Mucosa of descending colon (tissue), 3 donors: ENCODE measurements around the gene AUP1. TPM values are rescaled to one million over a fixed set of nuclear protein-coding genes. Genes with fewer than 3 reads are reported as not detected.
A peak's percentile ranks its signal among the peaks of the same experiment; 100 is the strongest.

Experiments used
- ATAC-seq: fragments of 200-7000 bp; cut with Tn5 transposase; one replicate; pipeline ENCODE4 v1.9.1; 2020; ENCODE audit warnings: mild to moderate bottlenecking, moderate library complexity
- DNase-seq, 3 donors: peaks; one replicate each; pipeline ENCODE4 v3.0.0-alpha.2; 2020
- H3K36me3 ChIP-seq: fragments of 200-600 bp; one replicate; pipeline ENCODE4 v1.8.0; 2021; ENCODE audit warnings: low read depth, mild to moderate bottlenecking
- H3K4me1 ChIP-seq: fragments of 200-600 bp; one replicate; pipeline ENCODE4 v1.8.0; 2021; ENCODE audit warnings: low read depth, mild to moderate bottlenecking
- H3K4me3 ChIP-seq: fragments of 200-600 bp; one replicate; pipeline ENCODE4 v1.8.0; 2021; ENCODE audit warnings: mild to moderate bottlenecking
- H3K9me3 ChIP-seq: fragments of 200-600 bp; one replicate; pipeline ENCODE4 v1.8.0; 2021; ENCODE audit warnings: mild to moderate bottlenecking
- intact Hi-C, 2 donors: fragments of 100-400 bp; cut with DNase I in 1 of 2; cut with micrococcal nuclease in 1 of 2; formaldehyde crosslinking; loops; one replicate each; pipeline versions ENCODE4 v1.11.0 to v1.11.1; 2022; cut with DNase I, micrococcal nuclease
- total RNA-seq, 3 donors: library from RNA; stranded (reverse); fragmentation: NEBNext Ultra II Directional in 2 of 3; extraction: Animal tissue kit (Norgen Biotek cat#: 25700) in 2 of 3; gene quantifications; one replicate each; pipeline versions ENCODE4 v1.2.1 to v1.2.4, GENCODE V29; 2021 to 2023
- TF ChIP-seq, protein P1 (sequence below): fragments of 200-600 bp; IDR thresholded peaks from one replicate; pipeline ENCODE4 v1.8.0; 2022; ENCODE audit warnings: antibody characterized with exemption, mild to moderate bottlenecking
- donor health status: DM: no; HTN: no; CAD: no; lungs with moderate emphysema.
- donor health status: DM: no; HTN: no; CAD: no.
- donor health status: DM: no; HTN: yes; CAD: no.

The AUP1 gene
- total RNA-seq, 3 donors from 2014 or later: 108 to 179 (median 129) TPM

DNA sequence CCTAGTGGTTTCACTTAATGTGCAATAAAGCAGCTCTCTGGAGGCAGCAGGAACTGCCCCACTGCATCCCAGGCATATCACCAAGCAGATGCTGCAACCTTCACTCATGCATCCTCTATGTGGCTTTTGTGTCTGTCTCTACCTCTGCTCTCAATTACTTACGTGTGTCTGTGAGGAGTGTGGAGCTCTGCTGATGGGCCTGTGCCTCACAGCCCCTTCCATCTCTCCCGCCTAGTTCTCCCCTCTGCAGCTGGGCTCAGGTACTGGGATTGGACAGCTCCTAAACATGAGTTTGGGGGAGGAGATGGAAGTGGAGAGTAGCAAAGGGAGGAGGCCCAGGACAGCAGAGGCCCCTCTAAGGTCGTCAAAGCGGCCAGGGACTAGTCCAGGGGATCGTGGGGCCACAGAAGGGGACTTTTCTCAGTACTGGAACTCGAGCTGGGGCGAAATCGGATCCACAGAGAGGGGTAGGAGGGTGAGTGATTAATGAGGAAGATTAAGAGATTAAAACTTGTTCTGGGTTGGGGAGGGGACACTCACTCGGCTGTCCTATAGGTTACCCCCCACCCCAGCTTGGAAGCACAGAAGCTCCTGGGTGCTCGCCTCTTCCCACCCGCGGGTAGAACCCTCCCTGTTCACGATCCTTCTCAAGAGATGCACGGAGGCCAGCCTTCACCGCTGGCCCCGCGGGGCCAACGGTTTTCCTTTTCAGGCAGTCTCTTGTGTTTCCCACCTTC lies 28.0 kb downstream of the AUP1 start:
- peak in 1 of 3 donors; percentile 26 for DNase-seq
- H3K9me3 ChIP-seq: no peaks in the 10 kb centered on the region
- intact Hi-C loops: no loop called here
- TF ChIP-seq, protein P1, sequence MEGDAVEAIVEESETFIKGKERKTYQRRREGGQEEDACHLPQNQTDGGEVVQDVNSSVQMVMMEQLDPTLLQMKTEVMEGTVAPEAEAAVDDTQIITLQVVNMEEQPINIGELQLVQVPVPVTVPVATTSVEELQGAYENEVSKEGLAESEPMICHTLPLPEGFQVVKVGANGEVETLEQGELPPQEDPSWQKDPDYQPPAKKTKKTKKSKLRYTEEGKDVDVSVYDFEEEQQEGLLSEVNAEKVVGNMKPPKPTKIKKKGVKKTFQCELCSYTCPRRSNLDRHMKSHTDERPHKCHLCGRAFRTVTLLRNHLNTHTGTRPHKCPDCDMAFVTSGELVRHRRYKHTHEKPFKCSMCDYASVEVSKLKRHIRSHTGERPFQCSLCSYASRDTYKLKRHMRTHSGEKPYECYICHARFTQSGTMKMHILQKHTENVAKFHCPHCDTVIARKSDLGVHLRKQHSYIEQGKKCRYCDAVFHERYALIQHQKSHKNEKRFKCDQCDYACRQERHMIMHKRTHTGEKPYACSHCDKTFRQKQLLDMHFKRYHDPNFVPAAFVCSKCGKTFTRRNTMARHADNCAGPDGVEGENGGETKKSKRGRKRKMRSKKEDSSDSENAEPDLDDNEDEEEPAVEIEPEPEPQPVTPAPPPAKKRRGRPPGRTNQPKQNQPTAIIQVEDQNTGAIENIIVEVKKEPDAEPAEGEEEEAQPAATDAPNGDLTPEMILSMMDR: no peak
- H3K4me3 ChIP-seq: no peak overlapping the region
- no peaks in the 10 kb centered on the region for H3K36me3 ChIP-seq
- ATAC-seq: no peak
- peaks cover 51% of the 10 kb centered on the region for H3K4me1 ChIP-seq

DNA sequence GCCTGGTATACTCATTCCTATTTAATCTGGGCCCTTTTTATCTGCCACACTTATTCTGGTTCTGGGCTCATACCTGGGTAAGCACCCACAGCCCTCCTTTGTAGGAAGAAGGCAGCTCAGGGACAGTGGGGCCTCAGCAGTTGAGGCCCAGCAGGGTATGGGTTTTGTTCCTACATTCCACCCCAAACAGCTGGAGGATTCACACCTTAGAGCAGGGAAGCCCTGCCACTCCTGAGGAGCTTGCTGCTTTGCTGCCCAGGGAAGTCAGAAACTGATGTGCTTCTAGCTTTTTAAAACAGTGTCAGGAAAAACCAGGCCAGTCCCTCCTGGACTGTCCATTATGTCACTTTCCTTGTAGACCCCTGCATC lies 28.9 kb downstream of the AUP1 start:
- H3K4me1 ChIP-seq: peaks cover 42% of the 10 kb centered on the region
- ATAC-seq: no peak

DNA sequence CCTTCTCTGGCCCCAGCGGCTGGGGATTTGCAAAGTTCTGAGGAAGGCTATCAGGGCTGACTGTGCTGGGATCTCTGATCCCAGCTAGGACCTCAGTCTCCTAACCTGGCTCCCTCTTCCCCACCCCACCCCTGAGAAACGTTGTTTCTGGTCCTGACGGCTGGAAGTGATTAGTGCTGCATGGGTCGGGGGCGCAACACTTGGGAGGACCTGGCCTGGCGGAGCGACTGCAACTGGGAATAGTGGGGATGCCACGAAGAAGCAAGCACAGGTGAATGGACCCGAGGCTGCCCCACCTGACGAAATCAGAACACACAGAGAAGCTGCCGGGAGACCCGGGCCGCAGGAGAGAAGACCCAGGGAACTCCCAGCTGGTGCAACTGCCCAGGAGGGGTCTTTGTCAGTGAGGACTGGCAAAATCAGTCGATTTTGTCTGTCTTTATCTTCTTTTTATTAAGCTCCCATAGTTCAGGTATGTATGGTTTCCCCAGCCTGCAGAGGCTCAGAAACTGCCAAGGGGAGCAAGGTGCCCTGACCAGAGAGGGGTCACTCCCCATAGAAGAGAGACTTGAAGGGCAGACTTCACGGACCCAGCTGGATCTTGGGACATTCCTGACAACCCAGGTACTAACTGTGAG lies 29.4 kb downstream of the AUP1 start:
- intact Hi-C loops: no loop called here
- Histone ChIP-seq H3K4me3 (no peak overlapping the region), H3K9me3 (no peaks in the 10 kb centered on the region), H3K36me3 (no peaks in the 10 kb centered on the region), H3K4me1 (peaks cover 37% of the 10 kb centered on the region)
- no peak for ATAC-seq
- TF ChIP-seq, protein P1: no peak
- DNase-seq: peak in 1 of 3 donors; percentile 47

More for the DNA sequence above, 28.9 kb downstream of the AUP1 start:
- TF ChIP-seq, protein P1: no peak
- DNase-seq: peak in 1 of 3 donors; percentile 4
- H3K4me3 ChIP-seq: no peak overlapping the region
- H3K9me3 ChIP-seq: no peaks in the 10 kb centered on the region
- H3K36me3 ChIP-seq: no peaks in the 10 kb centered on the region
- intact Hi-C loops: no loop called here

DNA sequence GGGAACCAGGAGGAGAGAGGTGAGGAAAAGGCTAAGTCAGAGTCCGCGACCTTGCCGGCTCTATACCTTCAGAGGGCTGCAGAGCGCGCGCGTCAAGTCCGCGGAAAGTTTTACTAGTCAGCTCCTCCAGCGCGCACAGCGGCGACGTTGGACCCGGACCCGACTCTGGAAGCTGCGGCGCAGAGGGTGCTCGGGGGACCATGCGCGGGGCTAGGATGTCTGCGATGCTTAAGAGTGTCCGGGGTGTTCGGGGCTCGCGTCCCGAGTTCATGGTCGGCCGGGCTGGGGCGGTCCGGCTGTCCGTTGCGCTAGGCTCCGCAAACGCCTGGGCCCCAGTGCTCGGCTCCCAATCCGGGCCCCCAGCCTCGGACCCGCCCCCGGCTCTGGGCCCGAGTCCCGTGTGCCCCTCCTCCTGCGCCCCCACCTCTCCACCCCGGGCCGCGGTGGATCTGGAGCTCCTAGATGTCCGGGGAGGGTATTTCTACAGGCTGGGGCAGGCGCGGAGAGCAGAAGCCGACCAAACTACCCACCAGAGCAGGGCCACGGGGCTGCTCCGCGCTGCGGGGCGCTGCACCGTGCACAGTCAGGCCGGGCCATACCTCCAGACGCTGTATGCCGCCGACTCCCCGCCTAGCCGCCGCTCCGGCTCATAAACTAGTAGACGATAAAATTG lies 30.1 kb downstream of the AUP1 start, which contains the start of gene LBX2:
LBX2 (minus strand) TSS at position 337 of the 673 bp plus-strand sequence; CDS start at position 271, 66 bp downstream.
- H3K4me1 ChIP-seq: peaks cover 33% of the 10 kb centered on the region
- intact Hi-C loops: no loop called here
- TF ChIP-seq, protein P1: no peak
- no peaks in the 10 kb centered on the region for H3K36me3 ChIP-seq
- no peaks in the 10 kb centered on the region for H3K9me3 ChIP-seq
- H3K4me3 ChIP-seq: no peak within 1 kb of the TSS
- ATAC-seq (peak; percentile 25), DNase-seq (peak in 2 of 3 donors; percentile 44 to 63)

DNA sequence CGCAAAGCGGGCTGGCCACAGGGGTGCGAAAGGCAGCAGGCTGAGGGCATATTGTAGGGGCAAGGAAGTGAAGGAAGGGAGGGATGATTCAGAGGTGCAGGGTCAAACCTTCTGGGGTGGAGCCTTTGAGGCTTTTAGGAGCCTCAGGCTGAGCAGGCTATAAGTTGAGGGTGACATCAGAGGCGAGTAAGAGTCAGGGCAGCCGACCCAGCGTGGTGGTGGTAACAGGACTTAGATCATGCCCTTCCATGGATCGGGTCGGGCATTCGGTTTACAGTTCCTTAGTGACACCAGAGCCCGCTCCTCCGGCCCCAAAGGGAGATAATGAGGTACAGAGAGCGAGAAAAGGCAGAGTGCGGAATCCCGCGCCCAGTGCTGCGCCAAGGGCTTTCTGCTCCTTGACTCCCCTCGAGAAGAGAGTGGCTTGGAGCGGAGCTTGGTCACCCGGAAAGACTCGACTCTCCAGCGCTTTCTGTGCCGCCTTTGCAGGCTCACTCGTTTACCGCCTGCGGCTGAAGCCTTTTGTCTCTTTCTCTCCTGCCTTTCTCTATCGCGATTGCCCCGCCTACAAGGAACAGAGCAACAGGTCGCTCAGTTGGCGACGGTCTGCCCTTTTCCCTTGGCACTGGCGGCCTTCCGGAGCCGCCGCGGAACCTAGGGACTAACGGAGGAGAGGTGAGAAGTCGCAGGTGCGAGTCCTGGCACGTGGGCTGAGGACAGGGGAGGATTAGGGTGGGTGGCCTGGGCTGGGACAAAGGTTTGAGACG lies 30.8 kb downstream of the AUP1 start:
- intact Hi-C loops: no loop called here
- Histone ChIP-seq H3K9me3 (no peaks in the 10 kb centered on the region), H3K4me3 (no peak overlapping the region), H3K36me3 (no peaks in the 10 kb centered on the region), H3K4me1 (peaks cover 28% of the 10 kb centered on the region)
- ATAC-seq (peak; percentile 41), DNase-seq (peak in 2 of 3 donors; percentile 49 to 59)
- TF ChIP-seq, protein P1: no peak
